HG02938 (cell line): Measurements from ENCODE around the gene KIR2DL1.
"Not testable (repeated sequence)": the region's sequence is repeated elsewhere in the genome, so short reads cannot be mapped to it uniquely, and the experiment has no call there.

Experiments
- ATAC-seq: cut with Tn5 transposase; IDR thresholded peaks from one replicate; pipeline ENCODE4 v1.9.1; 2021; ENCODE audit warnings: mild to moderate bottlenecking, moderate library complexity; ENCODE audit not compliant: unreplicated experiment

The KIR2DL1 gene

GRCh38 chr19:54771018-54771960, 1.7 kb downstream of the KIR2DL1 start:
- ATAC-seq, result not testable (repeated sequence)

DNA sequence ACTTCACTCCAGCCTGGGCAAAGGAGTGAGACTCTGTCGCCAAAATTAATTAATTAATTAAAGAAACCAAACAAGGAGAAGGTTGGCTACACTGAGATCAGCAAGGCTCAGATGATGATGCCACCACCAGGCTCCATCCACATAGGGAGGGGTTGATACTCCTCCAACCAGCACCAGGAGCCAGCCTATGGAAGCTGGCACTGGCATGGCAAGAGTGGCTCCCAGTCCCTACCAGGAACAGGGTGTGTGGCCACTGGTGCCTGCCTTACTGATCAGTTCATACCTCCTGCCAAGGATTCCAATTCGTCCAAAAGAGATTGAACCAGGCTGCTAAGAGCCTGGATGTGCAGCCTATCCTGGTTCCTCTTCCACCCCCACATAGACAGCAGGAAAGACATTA, 3.1 kb downstream of the KIR2DL1 start:
- ATAC-seq, result not testable (repeated sequence)

DNA sequence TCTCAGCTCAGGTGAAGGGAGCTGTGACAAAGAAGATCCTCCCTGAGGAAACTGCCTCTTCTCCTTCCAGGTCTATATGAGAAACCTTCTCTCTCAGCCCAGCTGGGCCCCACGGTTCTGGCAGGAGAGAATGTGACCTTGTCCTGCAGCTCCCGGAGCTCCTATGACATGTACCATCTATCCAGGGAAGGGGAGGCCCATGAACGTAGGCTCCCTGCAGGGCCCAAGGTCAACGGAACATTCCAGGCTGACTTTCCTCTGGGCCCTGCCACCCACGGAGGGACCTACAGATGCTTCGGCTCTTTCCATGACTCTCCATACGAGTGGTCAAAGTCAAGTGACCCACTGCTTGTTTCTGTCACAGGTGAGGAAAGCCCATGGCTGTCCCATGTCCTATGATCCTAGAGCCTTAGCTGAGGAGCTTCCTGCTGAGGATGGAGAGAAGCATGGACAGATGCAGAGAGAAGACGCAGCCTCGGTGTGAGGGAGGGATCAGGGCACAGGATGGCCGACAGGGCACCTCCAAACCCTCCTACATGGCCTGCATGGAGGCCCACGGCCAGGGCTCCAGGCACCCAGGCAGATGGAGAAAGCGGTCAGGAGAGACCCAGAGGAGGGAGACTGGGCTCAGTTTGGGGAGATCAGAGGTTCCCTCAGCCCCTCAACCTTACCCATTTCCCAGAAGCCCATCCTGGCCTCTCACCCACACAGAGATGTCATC, 5.7 kb downstream of the KIR2DL1 start:
- not testable (repeated sequence) for ATAC-seq

DNA sequence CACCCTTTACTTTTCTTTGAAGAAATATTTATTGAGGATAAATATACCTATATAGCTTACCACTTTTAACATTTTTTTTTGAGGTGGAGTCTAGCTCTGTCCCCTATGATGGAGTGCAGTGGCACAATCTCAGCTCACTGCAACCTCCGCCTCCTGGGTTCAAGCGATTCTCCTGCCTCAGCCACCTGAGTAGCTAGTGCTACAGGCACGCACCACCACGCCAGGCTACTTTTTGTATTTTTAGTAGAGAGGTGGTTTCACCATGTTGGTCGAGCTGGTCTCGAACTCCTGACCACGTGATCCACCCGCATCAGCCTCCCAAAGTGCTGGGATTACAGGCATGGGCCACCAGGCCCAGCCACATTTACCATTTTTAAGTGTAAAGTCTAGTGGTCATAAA, 6.2 kb downstream of the KIR2DL1 start:
- not testable (repeated sequence) for ATAC-seq

- ATAC-seq, result not testable (repeated sequence)
These were observed 8.3 kb downstream of the KIR2DL1 start for GRCh38 chr19:54777851-54778250.

GRCh38 chr19:54778896-54779295, 9.3 kb downstream of the KIR2DL1 start:
- not testable (repeated sequence) for ATAC-seq

- ATAC-seq, result not testable (repeated sequence)
These were observed 13.3 kb downstream of the KIR2DL1 start for GRCh38 chr19:54782916-54783315.

DNA sequence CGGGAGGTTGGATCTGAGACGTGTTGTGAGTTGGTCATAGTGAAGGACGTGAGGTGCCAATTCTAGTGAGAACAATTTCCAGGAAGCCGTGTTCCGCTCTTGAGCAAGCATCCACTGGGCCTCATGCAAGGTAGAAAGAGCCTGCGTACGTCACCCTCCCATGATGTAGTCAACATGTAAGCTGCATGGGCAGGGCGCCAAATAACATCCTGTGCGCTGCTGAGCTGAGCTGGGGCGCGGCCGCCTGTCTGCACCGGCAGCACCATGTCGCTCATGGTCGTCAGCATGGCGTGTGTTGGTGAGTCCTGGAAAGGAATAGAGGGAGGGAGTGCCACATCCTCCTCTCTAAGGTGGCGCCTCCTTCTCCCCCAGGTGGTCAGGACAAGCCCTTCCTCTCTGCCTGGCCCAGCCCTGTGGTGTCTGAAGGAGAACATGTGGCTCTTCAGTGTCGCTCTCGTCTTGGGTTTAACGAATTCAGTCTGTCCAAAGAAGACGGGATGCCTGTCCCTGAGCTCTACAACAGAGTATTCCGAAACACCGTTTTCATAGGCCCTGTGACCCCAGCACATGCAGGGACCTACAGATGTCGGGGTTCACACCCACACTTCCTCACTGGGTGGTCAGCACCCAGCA, 16.6 kb downstream of the KIR2DL1 start:
- ATAC-seq, result not testable (repeated sequence)

DNA sequence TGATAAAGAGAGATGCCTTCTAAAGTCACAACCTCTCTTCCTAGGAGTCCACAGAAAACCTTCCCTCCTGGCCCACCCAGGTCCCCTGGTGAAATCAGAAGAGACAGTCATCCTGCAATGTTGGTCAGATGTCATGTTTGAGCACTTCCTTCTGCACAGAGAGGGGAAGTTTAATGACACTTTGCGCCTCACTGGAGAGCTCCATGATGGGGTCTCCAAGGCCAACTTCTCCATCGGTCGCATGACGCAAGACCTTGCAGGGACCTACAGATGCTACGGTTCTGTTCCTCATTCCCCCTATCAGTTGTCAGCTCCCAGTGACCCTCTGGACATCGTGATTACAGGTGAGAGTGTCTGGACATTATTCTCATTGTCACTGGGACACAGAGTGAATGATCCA, 18.6 kb downstream of the KIR2DL1 start:
- ATAC-seq, result not testable (repeated sequence)

DNA sequence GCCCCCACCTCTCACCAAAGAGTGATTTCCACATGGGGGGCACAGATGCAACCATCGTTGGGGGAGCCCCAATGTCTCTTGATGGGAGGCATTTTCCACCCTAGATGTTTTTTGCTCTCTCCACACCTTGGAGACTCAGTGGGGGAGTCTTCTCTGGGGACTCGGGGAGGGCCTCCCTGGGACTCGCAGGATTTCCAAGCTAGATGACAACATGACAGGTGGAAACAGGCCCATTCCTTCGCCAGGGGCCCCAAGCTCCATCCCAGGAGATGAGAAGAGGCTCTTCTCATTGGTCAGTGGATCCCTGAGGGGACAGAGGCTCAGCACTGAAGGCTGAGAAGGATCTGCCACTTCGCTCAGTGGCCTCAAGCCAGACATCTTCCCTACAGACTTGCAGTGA, 21.1 kb downstream of the KIR2DL1 start:
- ATAC-seq, result no peak

DNA sequence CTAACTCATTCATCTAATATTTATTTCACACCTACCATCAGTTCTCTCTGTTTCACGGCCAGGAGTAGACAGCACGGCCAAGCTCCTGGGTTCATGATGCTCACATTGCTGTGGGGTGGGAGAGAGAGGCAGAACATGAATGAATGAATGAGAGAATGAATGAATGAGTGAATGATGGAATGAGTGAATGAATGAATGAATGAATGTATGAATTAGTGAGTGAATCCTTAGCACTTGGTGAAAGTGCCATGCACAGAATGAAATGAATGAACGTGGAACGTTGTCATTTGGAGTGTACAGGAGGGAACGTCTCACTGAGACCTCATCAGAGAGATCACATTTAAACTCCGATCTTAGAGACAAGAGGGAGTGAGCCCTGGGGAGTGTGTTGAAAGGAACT, 21.9 kb downstream of the KIR2DL1 start:
- ATAC-seq, result no peak

GRCh38 chr19:54792814-54793213, 23.2 kb downstream of the KIR2DL1 start:
- no peak for ATAC-seq

DNA sequence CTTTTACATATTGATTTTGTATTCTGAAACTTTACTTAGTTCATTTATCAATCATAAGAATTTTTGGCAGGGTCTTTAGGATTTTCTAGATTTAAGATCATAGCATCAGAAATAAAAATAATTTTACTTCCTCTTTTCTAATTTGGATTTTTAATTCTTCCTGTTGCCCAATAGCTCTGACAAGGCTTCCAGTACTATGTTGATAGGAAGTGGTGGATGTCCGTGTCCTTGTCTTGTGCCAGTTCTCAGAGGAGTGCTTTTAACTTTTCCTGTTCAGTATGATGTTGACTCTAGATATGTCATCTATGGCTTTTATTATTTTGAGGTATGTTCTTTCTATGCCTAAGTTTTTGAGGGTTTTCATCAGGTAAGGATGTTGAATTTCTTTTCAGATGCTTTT, 26.2 kb downstream of the KIR2DL1 start:
- no peak for ATAC-seq

- ATAC-seq, result no peak
These were observed 33.8 kb downstream of the KIR2DL1 start, which contains the start of gene KIR2DL4 for GRCh38 chr19:54803410-54803809. KIR2DL4 (plus strand) TSS chr19:54803610; CDS start chr19:54803652, 42 bp downstream.

- no peak for ATAC-seq
These were observed 34.5 kb downstream of the KIR2DL1 start for GRCh38 chr19:54804101-54804500.

DNA sequence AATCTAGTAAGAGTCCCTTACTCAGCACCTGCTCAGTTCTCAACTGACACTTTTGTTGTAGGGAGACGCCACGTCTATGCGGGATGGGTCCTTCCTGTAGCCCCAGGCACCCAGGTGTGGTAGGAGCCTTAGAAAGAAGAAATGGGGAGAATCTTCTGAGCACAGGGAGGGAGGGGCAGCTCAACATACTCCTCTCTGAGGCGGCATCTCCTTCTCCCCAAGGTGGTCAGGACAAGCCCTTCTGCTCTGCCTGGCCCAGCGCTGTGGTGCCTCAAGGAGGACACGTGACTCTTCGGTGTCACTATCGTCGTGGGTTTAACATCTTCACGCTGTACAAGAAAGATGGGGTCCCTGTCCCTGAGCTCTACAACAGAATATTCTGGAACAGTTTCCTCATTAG, 35.0 kb downstream of the KIR2DL1 start:
- no peak for ATAC-seq

DNA sequence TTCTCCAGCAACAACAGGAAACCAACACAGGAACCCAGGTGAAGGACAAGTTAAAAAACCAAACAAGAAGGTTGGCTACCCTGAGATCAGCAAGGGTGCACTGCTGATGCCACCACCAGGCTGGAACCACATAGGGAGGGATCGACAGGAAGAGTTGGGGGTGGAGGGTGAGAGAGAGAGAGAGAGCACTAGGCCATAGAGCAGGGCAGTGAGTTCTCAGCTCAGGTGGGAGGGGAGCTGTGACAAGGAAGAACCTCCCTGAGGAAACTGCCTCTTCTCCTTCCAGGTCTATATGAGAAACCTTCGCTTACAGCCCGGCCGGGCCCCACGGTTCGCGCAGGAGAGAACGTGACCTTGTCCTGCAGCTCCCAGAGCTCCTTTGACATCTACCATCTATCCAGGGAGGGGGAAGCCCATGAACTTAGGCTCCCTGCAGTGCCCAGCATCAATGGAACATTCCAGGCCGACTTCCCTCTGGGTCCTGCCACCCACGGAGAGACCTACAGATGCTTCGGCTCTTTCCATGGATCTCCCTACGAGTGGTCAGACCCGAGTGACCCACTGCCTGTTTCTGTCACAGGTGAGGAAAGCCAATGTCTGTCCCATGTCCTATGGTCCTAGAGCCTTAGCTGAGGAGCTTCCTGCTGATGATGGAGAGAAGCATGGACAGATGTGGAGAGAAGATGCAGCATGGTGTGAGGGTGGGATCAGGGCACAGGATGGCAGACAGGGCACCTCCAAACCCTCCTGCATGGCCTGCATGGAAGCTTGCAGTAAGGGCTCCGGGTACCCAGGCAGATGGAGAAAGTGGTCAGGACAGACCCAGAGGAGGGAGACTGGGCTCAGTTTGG, 36.3 kb downstream of the KIR2DL1 start:
- no peak for ATAC-seq

- no peak for ATAC-seq
These were observed 36.9 kb downstream of the KIR2DL1 start for GRCh38 chr19:54806516-54806838.

- ATAC-seq, result not testable (repeated sequence)
These were observed 45.0 kb downstream of the KIR2DL1 start for GRCh38 chr19:54814571-54814970.

GRCh38 chr19:54816251-54816650, 46.7 kb downstream of the KIR2DL1 start, which contains the start of gene KIR3DL1:
KIR3DL1 (plus strand) TSS chr19:54816468.
- not testable (repeated sequence) for ATAC-seq
